ENCODE results near the gene MED27.

GRCh38 chr9:131854334-131854733 is 225.3 kb downstream of the MED27 start:
- TF ChIP-seq, protein P1, sequence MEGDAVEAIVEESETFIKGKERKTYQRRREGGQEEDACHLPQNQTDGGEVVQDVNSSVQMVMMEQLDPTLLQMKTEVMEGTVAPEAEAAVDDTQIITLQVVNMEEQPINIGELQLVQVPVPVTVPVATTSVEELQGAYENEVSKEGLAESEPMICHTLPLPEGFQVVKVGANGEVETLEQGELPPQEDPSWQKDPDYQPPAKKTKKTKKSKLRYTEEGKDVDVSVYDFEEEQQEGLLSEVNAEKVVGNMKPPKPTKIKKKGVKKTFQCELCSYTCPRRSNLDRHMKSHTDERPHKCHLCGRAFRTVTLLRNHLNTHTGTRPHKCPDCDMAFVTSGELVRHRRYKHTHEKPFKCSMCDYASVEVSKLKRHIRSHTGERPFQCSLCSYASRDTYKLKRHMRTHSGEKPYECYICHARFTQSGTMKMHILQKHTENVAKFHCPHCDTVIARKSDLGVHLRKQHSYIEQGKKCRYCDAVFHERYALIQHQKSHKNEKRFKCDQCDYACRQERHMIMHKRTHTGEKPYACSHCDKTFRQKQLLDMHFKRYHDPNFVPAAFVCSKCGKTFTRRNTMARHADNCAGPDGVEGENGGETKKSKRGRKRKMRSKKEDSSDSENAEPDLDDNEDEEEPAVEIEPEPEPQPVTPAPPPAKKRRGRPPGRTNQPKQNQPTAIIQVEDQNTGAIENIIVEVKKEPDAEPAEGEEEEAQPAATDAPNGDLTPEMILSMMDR (IDR thresholded peaks at IDR 0.05) = no peak
- no peak for TF ChIP-seq REST (IDR thresholded peaks at IDR 0.05; ENCODE audit: insufficient read depth in 1 of 2, low read depth in 2 of 2, low read length in 1 of 2)

Measured in Panc1 (cell line).